OCI-LY3 (cell line): ENCODE data around the gene CELF5.

Source experiments
- CTCF ChIP-seq: fragments of 200-600, 300-600 bp; sonication (generic); IDR thresholded peaks from 2 replicates; pipeline ENCODE4 v1.5.1; 2014; ENCODE audit warnings: antibody characterized with exemption, low read length, low read depth
- EZH2phosphoT487 ChIP-seq: fragments of 200-600 bp; shearing (Covaris generic); IDR thresholded peaks from 2 replicates; pipeline ENCODE4 v1.6.1; 2018; ENCODE audit warnings: antibody characterized with exemption, mixed run types, low read depth

DNA sequence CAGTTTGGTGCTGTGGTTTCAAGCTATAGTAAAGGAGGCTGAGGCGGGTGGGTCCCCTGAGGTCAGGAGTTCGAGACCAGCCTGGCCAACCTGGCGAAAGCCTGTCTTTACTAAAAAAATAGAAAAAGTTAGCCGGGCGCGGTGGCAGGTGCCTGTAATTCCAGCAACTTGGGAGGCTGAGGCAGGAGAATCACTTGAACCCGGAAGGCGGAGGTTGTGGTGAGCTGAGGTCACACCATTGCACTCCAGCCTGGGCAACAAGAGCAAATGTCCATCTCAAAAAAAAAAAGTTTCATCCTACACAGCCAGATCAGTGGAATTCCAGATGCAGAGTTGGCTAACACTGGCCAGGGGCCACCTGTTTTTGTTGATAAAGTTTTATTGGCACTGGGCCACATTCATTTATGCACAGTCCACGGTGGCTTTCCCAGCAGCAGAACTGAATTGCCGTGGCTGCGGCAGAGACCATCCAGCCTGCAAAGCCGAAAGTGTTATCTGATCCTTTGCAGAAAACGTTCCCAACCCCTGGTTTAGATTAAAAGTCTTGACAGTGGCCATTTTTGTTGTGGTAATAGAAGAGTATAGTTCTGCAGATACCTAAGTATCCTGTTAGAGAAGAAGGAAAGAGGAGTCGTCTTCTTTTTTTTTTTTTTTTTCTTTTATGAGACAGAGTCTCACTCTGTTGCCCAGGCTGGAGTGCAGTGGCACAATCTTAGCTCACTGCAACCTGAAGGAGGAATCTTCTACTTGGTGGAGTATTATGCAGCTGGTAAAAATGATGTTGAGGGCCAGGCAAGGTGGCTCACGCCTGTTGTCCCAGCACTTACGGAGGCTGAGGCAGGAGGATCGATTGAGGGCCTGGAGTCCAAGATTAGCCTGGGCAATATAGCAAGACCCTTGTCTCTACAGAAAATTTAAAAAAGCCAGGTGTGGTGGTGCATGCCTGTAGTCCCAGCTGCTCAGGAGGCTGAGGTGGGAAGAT lies 30.1 kb upstream of the CELF5 start:
- no peak for TF ChIP-seq CTCF
- TF ChIP-seq EZH2phosphoT487, result no peak
